Stimulated activated CD4-positive, alpha-beta T cell treated with anti-CD3 and anti-CD28 coated beads, TNF-alpha, amount 100 ng/mL, for 1 hour (primary cell): ENCODE data around the gene NAA60.

Experiments
- DNase-seq, 3 donors: peaks; one replicate each; pipeline ENCODE4 v3.0.0-alpha.2; 2020; ENCODE audit warnings: low read depth in 3 of 3, low spot score in 1 of 3

NAA60 gene

GRCh38 chr16:3443108-3444031 is at the start of gene NAA60, which contains the start of gene ZNF597:
Gene NAA60, plus strand, starts transcription at chr16:3443680. Its CDS starts 32,548 bp downstream, at chr16:3476228.
Gene ZNF597, minus strand, starts transcription at chr16:3443504. Its CDS starts 351 bp downstream, at chr16:3443153.
- peak; percentile 52 to 56 (median 54) for DNase-seq

- DNase-seq: no peak
Observed at GRCh38 chr16:3400446-3400778, 43.1 kb upstream of the NAA60 start.

GRCh38 chr16:3400779-3401688 is 42.4 kb upstream of the NAA60 start, which contains the start of the genes ZNF174 and ZSCAN32:
Gene ZNF174, plus strand, starts transcription at chr16:3401215. Its CDS starts 790 bp downstream, at chr16:3402005.
Gene ZSCAN32, minus strand, starts transcription at chr16:3401004. Its CDS starts 3,447 bp downstream, at chr16:3397557.
- DNase-seq: peak; percentile 93 to 97 (median 96)

GRCh38 chr16:3401719-3402397 is 41.6 kb upstream of the NAA60 start:
- no peak for DNase-seq

GRCh38 chr16:3408561-3409197 is 34.8 kb upstream of the NAA60 start:
- no peak for DNase-seq

- DNase-seq: no peak
Observed at GRCh38 chr16:3413730-3414379, 29.6 kb upstream of the NAA60 start.

- DNase-seq: peak in 1 of 3 donors; percentile 42
Observed at GRCh38 chr16:3431779-3432219, 11.7 kb upstream of the NAA60 start.

GRCh38 chr16:3434373-3434772 is 9.1 kb upstream of the NAA60 start:
- no peak for DNase-seq

GRCh38 chr16:3439637-3440036 is 3.8 kb upstream of the NAA60 start:
- DNase-seq: no peak

- DNase-seq: no peak
Observed at GRCh38 chr16:3444032-3444388, 530 bp downstream of the NAA60 start.

GRCh38 chr16:3454093-3454492 is 10.6 kb downstream of the NAA60 start:
- no peak for DNase-seq

- no peak for DNase-seq
Observed at GRCh38 chr16:3454631-3455147, 11.2 kb downstream of the NAA60 start.

GRCh38 chr16:3457434-3458252 is 14.2 kb downstream of the NAA60 start:
- peak; percentile 78 to 90 (median 81) for DNase-seq

- DNase-seq: no peak
Observed at GRCh38 chr16:3458278-3458851, 14.9 kb downstream of the NAA60 start.

GRCh38 chr16:3458852-3459361 is 15.4 kb downstream of the NAA60 start:
- no peak for DNase-seq

GRCh38 chr16:3459401-3460090 is 16.1 kb downstream of the NAA60 start:
- DNase-seq: no peak

GRCh38 chr16:3460121-3460520 is 16.6 kb downstream of the NAA60 start:
- no peak for DNase-seq

GRCh38 chr16:3460585-3460984 is 17.1 kb downstream of the NAA60 start:
- no peak for DNase-seq
